Pons (tissue), 1 donor: Measurements from ENCODE around the gene TECPR2.
A peak's percentile ranks its signal among the peaks of the same experiment; 100 is the strongest.

Experiments
- DNase-seq: peaks from one replicate; pipeline ENCODE4 v3.0.0-alpha.2; 2016; ENCODE audit warnings: low spot score

TECPR2 gene

DNA sequence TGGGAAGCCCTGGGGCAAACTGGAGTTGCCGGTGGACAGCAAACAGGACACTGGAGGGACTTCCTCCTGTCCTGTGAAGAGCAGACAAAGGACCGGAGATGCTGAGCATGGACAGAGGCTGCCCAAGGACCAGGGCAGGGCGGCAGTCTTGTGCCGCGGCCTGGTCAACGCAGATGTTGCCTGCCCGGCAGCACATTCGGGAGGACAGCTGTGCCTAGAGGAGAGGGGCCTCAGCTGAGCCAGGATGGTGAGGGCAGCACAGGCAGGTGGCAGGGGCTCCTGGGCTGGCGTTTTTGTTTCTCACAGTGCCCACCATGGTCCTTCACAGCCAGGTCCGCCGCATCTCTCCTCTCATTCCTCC, 133.6 kb downstream of the TECPR2 start:
- no peak for DNase-seq

DNA sequence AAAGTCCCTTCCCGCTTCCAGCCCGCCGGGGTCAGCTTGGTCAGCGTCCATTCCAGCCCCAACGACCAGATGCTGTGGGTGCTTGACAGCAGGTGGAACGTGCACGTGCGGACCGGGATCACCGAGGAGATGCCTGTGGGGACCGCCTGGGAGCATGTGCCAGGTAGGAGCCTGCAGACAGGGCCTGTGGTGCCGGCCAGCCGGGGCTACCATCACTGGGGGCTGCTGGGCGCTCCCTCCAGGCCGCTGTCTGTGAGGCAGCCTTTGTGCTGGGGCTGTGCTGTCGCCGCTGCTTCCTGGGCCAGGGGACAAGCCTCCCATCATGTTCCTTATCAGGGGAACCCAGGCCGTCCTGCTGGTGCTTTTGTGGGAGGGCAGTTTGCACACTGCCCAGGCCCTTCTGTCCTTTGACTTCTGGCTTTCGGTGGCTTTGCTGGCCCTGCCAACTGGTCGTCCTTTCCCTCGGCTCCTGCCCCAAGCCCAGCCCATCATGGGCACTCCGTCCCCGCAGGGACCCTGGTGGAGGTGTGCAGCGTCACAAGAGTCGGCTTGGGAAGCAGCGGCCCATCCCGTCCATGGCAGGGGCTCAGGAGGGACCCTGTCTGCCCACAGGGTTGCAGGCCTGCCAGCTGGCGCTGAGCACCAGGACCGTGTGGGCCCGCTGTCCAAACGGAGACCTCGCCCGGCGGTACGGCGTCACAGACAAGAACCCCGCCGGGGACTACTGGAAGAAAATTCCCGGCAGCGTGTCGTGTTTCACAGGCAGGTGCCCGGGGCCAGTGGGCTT, 134.4 kb downstream of the TECPR2 start:
- DNase-seq, result no peak

DNA sequence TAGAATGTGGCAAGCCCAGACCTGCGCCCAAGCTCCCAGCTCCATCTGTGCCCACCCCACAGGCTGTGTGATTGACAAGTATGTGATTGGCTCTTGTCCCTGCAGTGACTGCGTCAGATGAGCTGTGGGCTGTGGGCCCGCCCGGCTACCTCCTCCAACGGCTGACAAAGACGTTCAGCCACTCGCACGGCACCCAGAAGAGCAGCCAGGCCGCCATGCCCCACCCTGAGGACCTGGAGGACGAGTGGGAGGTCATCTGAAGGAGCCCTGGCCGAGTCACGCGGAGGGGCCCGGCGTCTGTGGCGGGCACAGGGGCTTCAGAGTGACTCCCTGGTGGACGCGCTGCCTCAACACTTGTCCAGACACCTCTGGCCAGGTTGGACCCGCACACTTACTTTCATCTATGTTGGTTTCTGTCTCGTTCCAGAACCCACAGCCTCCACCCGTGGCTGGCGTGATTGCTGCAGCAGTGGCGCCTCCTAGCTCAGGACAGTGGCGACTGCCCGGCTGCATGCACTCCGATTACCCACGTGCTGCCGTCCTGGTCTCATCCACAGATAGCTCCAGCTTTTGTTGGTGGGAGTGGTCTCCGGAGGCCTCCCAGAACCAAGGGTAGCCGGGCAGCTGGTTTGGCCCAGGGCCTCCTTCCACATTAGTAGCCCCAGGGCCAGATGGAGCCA, 135.4 kb downstream of the TECPR2 start:
- DNase-seq, result no peak

DNA sequence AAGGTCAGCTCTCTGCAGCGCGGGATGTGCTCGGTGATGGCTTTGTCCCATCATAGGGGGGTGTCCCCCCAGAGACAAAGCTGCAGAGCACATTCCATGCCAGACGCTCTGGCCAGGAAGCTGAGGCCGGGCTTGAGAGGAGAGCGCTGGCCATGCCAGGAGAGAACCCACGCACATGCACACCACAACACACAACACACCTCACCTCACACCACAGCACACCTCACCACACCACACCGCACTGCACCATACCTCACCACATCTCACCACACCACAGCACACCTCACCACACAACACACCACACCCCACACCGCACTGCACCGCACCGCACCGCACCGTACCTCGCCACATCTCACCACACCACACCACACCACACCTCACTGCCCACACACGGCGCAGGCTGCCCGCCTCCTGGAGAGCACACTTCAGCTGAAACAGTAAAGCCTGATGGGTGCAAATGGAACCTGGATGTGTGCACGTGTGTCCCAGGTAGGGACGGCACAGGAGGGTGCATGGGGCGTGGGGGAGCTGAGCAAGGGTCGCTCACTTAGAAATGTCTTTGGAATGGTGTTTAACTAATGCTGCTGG, 136.0 kb downstream of the TECPR2 start:
- DNase-seq, result no peak

DNA sequence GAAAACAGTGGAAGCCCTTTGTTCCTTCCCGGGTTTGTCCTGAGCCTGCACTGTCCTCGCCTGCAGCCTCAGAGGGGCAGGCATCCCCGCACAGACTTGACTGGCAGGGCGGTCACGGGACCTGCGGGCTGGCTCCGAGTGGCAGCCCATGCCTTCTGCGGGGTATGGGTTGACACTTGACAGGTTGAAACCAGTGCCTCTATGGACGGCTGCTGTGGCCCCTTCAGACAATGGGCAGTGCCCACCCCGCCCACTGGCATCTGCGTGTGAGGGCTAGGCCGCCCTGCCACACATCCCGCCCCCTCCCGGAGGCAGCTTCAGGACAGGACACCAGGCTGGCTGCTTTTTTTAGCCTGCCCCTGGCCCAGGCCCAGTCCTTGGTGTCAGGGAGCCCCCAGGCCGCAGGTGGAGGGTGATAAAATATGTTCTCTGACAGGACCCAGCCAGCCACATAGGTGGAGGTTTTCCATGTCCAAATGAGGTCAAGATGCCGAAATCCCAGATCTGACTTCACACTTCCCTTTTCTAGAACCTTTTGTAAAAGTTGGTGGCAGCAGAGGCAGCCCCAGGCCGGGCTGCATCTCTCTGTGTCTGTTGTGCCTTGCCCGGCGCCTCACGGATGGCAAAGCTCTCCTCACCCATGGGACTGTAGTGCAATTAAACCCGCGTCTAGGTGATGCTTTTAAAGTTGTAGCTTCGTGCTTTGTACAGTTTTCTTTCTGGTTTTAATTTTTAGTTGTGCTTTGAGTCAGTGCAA, 136.8 kb downstream of the TECPR2 start:
- no peak for DNase-seq

DNA sequence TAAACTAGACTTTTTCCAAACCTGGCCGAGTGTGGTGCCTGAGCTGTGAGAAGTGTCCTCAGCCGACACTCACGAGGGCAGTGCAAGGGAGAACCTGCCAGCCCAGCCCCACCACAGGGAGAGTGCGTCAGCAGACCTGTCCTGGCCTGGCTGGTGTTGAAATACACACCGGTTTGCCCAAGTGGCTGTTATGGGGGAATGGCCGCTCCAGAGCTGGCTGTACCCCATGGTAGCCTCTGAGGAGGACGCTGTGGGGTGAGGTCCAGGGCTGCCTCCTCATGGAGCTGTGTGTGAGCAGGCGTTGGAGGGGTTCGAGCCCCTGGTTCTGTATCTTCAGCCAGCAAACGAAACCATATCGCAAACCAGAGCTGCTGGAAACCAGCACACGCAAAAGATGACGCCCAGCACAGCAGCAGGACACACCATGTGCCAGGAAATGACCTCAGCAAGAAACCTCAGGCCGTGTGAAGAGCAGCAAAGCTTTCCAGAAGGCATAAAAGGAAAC, 137.5 kb downstream of the TECPR2 start:
- peak; percentile 43 for DNase-seq

DNA sequence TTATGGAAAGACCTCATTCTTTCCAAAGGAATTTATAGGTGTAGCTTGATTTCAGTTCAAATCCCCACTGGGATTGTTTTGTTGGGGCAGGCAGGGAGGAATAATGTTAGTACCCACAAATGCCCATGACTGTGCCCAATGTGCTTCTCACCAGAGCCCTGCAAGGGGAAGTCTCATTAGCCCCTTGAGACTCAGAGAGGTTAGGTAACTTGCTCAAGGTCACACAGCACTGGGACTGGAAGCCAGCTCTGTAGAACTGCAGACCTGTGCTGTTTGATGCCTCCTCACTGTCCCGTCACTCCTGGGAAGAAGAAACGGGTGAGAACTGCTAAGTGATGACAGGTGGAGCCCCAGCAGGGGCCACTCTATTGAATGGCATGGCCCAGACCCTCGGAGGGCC, 138.0 kb downstream of the TECPR2 start:
- no peak for DNase-seq

DNA sequence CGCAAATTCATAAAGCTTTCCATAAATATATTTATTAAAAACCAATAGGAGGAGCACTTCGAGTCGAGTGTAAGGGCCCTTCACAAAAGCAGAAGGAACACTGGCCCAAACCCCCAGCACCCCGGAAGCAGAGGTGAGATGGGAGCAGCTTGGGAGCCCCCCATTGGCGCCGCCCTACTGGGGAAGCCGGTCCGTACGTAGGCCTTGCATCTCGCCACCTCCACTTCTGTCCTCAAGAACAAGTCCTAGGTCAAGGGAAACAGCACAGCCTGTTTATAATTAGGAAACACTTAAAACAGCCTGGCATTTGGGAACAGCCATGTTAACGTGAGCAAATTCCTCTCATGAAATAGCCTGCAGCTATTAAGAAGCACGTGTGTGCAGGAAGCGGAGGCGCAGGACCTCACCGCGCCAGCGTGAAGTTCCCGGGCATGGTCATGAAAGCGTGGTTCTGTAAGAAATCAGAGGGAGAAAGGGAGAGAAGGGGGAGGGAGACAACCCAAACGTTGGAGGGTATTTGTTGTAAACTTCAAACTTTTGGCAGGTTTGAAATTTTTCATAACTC, 139.1 kb downstream of the TECPR2 start:
- DNase-seq, result no peak

DNA sequence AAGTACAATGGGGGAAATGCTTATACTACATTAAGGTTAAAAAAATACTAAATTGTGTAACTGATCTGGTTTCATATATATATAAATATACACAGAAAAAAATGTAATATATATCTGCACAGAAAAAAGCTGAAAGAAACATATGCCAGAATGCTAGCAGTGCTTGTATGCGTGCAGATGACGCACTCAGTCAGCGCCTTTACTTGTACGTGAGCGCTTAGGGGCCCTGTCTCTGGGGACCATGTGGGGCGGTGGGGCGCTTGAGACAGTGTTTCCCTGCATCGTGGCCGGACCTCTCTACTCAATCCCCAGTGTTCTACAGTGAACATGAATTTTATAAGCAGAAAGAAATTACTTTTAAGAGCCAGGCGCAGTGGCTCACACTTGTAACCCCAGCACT, 139.8 kb downstream of the TECPR2 start:
- no peak for DNase-seq

DNA sequence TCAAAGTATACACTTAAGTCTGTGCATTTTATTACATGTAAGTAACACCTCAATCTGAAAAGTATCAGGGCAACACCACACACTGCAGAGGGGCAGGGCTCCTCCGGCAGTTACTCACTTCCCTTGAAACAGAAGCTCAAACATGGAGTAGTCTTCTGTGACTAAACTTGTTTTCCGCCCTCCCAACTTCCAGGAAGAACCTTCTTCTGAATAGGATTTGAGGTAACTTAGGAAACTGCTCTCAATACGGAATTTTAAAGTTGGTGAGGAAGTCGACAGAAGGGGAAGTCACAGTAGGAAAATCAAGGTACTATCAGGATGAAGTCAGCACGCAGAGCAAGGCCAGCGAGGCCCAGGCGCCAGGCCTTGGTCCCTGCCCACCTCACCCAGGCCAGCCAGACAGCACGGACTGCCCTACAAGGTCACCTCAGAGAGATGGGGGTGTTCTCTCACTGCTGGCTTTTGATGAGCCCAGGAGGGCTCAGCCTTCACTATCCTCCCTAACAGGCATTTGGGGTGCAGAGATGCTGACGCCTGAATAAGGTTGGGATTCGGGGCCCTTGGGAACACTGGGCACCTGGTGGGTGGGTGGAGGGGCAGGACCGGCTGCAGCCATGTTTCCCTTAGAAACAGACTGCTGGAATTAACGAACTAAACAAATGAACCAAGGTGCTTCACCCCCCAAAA, 141.0 kb downstream of the TECPR2 start:
- DNase-seq, result no peak

DNA sequence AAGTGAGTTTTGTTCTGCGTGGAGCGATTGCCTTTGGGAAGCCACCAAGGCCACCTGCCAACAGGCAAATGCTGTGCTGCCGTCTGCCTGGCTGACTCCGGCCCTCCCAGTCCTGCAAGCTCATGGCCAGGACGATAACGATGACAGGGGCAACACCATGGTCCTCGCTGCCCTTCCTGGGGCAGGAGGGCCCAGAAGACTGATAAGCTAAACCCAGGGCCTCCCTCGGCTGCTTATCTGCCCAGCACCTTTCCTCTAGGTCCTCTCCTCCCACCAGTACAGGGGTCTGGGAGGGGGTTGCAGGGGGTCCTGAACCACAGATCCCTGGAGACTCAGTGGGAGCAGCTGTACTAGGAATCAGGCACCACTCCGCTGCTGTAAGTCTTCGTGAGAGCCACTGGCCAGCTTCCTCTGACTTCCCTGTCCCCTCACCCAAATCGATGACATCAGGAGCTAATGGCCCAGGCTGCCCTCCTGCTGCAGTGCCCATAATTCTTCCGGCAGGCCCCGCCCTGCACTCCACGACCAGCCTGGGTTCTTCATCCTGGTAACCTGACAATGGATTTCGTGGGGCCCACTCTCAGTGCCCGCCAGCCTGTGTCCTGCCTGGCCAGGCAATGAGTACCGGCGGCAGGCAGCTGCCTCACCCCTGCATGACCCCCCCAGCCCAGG, 141.7 kb downstream of the TECPR2 start:
- no peak for DNase-seq

DNA sequence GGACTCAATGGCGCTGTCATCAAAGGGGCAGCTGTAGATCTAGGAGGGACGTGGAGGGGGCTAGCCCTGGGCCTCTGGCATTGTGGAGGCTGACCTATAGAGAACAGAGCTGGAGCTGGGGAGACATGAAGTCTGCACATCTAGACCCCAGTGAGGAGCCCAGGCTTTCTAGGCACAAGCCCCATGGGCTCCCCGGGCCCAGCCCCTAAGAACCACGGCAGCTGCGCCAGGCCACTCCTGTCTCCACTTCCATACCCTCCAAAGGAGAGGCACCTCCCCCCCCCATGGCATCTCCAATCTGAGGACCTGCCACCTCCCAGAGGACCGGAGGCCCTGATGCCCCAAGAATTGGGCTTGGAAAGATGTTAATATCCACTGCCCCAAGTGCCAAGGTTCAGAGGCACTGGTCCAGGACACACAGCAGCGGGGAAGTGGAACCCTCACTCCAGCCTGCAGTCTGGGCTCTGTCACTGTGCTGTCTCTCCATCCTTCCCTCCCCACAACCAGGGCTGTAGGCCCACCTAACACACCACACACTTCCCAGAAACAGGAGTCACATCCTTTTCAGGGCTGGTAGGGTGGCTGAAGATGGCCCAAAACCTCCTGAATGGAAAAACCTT, 142.4 kb downstream of the TECPR2 start:
- no peak for DNase-seq

DNA sequence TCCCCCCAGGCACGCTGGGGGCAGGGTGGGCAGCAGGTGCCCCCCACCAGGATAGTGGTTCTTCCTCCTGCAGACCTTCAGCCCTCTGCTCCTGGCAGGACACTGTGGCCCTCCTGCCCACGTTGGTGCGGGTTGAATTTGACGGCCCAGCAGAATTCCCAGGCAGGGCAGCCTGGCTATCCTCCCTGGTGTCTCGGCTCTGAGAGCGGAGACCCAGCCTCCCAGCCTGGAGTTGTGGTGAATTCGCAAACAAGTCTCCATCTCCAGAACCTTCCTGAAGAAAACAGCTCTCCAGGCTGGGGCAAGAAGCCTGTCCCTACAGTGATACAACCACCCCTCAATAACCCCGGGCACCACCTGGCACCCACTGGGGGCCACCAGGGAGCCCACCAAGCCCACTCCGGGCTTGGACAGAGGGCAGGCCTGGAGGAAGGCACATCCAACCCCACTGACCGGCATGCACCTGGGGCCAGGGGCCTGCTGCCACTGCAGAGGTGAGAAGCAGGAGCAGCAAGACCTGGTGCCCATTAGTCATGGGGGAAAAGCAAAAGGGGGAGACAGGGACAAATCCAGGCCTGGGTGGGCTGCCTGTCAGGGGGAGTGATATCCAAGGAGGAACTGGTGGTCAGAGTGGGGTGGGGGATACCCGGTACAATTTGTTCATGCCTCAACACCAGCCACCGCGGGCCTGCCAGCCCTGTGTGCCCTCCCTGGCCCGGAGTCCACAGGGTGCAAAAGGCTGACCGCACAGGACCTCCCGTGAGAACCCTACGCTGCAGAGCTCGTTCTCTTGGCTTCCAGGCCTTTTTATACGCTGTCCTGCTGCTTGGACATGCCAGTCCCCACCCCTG, 143.3 kb downstream of the TECPR2 start:
- no peak for DNase-seq

DNA sequence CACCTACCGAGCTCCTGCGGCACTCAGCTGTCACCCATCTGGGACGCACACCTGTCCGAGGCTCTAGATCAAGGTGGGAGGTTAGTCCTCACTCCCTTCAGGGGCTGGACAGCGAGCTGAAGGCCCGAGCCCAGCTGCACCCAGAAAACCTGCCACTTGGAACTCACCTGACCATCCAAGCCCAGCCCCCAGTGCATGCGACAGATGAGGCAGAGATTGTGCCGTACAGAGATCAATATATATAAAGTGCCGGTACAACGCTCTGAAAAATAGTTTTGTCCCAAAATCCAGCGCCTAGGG, 143.8 kb downstream of the TECPR2 start:
- DNase-seq, result no peak

DNA sequence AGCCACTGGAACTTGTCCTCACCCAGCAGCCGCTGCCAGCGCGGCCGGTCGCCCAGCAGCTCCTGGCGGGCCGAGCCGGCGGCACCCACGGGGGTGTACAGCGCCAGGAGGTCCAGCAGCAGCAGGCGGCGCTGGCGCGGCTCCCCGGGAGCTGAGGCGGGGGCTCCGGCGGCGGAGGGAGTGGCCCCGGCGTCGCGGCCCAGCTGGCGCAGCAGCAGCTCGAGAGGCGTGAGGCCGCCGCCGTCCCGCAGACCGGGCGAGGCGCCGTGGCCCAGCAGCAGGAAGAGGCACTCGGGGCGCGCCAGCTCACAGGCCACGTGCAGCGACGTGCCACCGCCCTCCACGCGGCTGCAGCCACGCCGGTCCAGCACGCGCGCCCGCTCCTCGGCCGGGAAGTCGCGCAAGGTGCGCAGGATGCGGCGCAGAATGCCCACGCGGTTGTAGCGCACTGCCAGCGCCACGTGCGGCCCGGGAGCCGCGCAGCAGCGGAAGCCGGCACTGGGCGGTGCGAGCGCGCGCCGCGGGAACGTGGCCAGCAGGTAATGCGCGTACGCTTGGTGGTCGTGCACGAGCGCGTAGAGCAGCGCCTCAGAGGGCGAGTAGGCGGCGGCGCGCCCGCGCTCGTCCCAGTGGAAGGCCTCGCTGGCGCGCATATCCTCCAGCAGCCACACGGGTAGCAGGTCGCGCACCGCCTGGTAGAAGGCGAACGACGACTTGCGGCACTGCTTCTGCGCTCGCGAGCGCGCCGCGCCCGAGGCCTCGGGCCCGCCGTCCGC, 144.5 kb downstream of the TECPR2 start:
- no peak for DNase-seq

DNA sequence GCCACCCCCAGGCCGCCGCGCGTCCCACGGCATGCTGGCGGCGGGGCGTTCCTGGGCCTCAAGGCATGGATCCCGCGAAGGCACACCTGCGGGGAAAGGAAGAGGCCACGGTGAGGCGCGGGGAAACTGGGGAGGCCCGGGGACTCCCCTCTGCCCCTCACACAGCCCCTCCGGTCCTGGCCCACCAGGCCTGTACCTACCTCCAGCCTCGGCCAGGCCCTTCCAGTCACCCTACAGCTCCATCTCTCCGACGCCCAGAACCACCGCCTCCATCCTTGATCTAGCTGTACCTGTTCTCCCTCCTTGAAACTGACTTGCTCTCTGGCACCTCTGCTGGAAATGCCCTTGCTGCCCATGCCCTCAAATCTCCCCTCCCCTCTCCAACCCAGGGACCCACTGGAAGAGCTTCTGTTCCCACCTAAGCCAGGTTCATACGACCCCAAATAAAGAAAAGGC, 145.1 kb downstream of the TECPR2 start:
- no peak for DNase-seq

DNA sequence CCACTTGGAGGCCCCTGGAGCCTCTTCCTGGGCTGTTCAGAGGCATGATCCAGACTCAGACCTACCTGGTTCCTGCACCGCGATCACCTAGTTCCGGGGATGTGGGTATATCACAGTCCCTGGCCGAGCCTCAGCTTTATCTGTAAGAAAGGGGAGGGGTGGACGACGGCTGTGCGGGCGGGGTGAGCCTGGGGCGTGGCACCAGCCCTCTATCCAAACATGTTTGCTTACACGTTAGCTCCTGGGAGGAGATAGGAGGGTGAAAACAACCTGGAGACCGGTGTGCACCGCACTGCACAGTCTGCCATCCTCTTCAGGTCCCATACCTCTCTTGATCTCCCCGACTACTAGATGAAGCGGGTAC, 145.7 kb downstream of the TECPR2 start:
- no peak for DNase-seq

DNA sequence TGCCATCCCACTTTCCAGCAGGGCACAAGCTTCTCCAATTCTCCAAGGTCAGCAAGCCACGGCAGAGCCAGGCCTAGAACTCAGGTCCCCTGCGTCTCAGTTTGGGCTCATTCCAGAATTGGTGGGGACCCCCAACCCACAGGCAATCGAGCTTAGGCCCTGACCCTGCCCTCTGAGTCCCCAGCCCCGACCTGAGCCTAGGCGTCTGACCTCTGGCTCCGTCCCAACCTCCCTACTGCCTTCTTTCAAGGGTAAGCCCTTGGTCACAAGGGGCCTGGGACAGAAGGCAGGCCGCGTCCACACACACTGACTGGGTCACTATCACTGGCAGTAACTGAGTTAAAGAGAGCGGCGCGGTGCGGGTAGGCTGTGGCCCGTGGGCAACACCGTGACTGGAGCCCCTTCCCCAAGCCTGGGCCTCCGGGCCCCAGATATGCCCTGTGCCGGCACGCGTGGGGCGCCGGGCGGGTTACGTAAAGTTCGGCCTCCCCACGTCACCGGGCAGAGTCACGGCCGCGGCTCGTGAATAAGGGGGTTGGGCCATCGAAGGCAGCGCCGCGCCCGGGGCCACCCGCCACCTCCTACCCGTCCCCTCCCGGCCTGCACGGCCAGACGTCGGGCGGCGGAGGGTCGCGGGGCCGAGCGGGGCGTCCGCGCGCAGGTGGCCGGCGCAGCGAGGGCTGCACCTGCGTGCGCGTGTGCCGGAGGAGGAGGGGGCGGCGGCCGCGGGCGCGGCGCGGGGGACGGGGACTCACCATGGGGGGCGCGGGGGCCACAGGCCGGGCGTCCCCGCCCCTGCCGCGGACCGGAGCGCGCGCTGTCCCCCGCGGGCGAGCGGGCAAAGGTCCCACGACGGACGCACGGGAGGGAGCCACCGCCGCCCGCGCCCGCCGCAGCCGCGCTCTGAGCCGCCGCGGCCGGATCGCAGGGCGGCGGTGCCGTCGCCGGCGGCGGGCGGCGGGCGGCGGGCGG, 146.3 kb downstream of the TECPR2 start:
- no peak for DNase-seq
